ENCODE results near the gene TEX29.

TEX29 gene

GRCh38 chr13:111319998-111320911, at the start of gene TEX29:
Gene TEX29, plus strand, starts transcription at chr13:111320642. Its CDS starts 249 bp downstream, at chr13:111320891.
- no peak for DNase-seq

- no peak for DNase-seq
These were observed 49.4 kb upstream of the TEX29 start for GRCh38 chr13:111270765-111271698.

- DNase-seq: no peak
These were observed 48.3 kb upstream of the TEX29 start for GRCh38 chr13:111272117-111272516.

GRCh38 chr13:111275382-111275781, 45.1 kb upstream of the TEX29 start:
- no peak for DNase-seq

GRCh38 chr13:111275995-111276618, 44.3 kb upstream of the TEX29 start:
- no peak for DNase-seq

GRCh38 chr13:111278258-111278657, 42.2 kb upstream of the TEX29 start:
- no peak for DNase-seq

GRCh38 chr13:111278743-111279652, 41.4 kb upstream of the TEX29 start:
- no peak for DNase-seq

GRCh38 chr13:111280226-111280625, 40.2 kb upstream of the TEX29 start:
- no peak for DNase-seq

- no peak for DNase-seq
These were observed 39.5 kb upstream of the TEX29 start for GRCh38 chr13:111280681-111281585.

- DNase-seq: no peak
These were observed 38.6 kb upstream of the TEX29 start for GRCh38 chr13:111281751-111282311.

GRCh38 chr13:111282425-111282824, 38.0 kb upstream of the TEX29 start:
- DNase-seq: no peak

- DNase-seq: no peak
These were observed 37.4 kb upstream of the TEX29 start for GRCh38 chr13:111282997-111283396.

- no peak for DNase-seq
These were observed 37.0 kb upstream of the TEX29 start for GRCh38 chr13:111283457-111283856.

GRCh38 chr13:111283991-111284390, 36.5 kb upstream of the TEX29 start:
- no peak for DNase-seq

- DNase-seq: no peak
These were observed 35.9 kb upstream of the TEX29 start for GRCh38 chr13:111284565-111284964.

GRCh38 chr13:111286162-111286561, 34.3 kb upstream of the TEX29 start:
- DNase-seq: no peak

- no peak for DNase-seq
These were observed 33.7 kb upstream of the TEX29 start for GRCh38 chr13:111286749-111287148.

- DNase-seq: no peak
These were observed 33.2 kb upstream of the TEX29 start for GRCh38 chr13:111287201-111287600.

- DNase-seq: no peak
These were observed 32.2 kb upstream of the TEX29 start for GRCh38 chr13:111288276-111288675.

GRCh38 chr13:111289251-111289650, 31.2 kb upstream of the TEX29 start:
- no peak for DNase-seq

GRCh38 chr13:111291908-111292307, 28.5 kb upstream of the TEX29 start:
- DNase-seq: no peak
